Measurements from ENCODE around the gene ICAM3.
"Not testable (repeated sequence)": the region's sequence is repeated elsewhere in the genome, so short reads cannot be mapped to it uniquely, and the experiment has no call there.

DNA sequence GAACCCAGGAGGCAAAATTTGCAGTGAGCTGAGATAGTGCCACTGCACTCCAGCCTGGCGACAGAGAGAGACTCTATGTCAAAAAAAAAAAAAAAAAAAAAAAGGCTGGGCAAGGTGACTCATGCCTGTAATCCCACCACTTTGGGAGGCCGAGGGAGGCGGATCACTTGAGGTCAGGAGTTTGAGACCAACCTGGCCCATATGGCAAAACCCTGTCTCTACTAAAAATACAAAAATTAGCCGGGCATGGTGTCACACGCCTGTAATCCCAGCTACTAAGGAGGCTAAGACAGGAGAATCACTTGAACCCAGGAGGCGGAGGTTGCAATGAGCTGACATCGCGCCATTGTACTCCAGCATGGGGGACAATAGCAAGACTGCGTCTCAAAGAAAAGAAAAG lies 2.7 kb downstream of the ICAM3 start:
- not testable (repeated sequence) for TF ChIP-seq CTCF (conservative IDR thresholded peaks at IDR 0.05; ENCODE audit: low read length); EZH2phosphoT487 (IDR thresholded peaks at IDR 0.05; ENCODE audit: borderline replicate concordance)

Data from Loucy (cell line).